Left hindlimb (tissue), 1 donor: ENCODE data around the gene ARL1.
"Not testable (repeated sequence)": the region's sequence is repeated elsewhere in the genome, so short reads cannot be mapped to it uniquely, and the experiment has no call there.

Experiments
- DNase-seq: peaks from one replicate; pipeline ENCODE4 v3.0.0-alpha.2; 2018

The ARL1 gene

GRCh38 chr12:101407436-101408345, at the start of gene ARL1:
TSS of gene ARL1 (minus strand) at chr12:101407772. CDS start at chr12:101407645, 127 bp downstream.
- DNase-seq, result peak; percentile 92

DNA sequence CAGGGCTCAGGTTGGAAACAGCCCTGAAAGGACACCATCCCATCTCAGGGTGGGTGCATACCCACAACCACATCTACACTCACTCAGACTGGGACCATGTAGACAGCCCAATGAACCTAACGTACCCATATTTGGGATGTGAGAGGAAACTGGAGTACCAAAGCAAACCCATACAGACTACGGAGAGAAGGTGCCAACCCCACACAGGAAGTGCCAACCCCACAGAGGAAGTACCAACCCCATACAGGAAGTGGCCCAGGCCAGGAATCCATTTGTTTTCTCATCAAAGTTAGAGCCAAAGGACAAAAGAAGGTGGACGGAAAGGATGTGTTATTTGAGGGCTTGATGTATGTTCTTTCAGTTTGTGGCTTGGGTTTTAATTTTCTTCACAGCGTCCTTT, 48.1 kb upstream of the ARL1 start:
- DNase-seq, result no peak

DNA sequence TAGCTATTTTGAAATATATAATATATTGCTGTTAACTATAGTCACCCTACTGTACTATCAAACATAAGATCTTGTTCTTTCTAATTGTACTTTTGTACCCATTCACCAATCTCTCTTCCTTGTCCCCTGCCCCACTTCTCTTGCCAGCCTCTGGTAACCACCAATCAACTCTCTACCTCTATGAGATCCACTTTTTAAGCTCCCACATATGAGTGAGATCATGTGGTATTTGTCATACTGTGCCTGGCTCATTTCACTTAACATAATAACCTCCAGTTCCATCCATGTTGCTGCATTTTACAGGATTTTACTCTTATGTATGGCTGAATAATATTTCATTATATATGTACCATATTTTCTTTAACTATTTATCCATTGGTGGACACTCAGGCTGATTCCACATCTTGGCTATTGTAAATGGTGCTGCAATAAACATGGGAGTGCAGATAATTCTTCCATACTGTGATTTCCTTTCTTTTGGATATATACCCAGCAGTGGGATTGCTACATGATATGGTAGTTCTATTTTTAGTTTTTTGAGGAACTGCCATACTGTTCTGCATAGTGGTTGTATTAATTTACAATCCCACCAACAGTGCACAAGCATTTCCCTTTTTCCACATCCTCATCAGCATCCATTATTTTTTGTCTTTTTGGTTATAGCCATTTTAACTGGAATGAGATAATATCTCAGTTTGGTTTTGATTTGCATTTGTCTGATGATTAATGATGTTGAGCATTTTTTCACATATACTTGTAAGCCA, 34.1 kb upstream of the ARL1 start:
- DNase-seq, result no peak

DNA sequence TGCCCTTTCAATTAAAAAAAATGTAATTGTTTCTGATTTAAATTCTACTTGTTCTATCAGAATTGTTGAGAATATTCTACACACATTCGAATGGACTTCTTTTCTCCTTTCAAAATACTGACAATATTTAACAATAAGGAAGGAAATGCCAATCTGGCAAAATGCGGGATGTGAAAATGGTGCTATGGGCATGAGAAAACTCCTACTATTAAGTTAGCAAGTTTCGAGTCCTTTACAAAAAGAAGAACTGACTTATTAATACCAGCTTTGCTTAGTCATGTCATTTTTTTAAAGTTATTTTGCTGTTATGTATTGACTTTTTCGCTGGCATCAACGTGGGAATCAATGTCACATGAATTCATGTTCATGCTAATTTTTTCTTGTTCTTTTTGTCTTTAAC, 31.7 kb upstream of the ARL1 start:
- DNase-seq, result no peak

- no peak for DNase-seq
Measured at GRCh38 chr12:101436136-101436535, 28.6 kb upstream of the ARL1 start.

GRCh38 chr12:101430456-101430855, 22.9 kb upstream of the ARL1 start:
- no peak for DNase-seq

DNA sequence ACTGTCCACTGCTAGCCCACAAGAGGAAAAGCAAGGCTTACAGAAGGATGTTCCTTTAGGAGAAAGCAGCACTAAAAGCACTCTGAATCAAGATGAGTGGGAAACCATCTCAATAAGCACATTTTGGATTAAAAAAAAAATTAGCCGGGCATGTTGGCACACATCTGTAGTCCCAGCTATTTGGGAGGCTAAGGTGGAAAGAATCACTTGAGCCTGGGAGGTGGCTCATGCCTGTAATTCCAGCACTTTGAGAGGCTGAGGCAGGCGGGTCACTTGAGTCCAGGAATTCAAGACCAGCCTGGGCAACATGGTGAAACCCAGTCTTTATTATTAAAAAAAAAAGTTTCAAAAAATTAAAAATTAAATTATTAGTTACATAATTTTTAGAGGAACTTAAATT, 17.0 kb upstream of the ARL1 start:
- no peak for DNase-seq

GRCh38 chr12:101422066-101422465, 14.5 kb upstream of the ARL1 start:
- not testable (repeated sequence) for DNase-seq

DNA sequence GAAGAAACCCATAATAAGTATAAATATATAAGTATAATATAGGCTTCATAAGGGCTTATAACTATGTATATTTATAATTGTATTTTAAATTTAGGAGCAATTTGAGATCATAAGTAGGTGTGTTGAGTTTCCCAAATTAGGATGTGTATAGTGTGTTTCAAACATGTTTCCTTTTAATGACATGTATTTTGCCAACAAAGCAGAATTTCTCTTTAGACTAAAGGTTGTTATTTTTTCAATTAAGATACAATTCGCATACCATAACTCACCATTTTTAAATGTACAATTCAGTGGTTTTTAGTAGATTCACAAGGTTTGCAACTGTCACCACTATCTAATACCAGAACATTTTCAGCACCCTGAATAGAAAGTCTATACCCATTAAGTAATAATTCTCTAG, 7.7 kb upstream of the ARL1 start:
- DNase-seq, result no peak

GRCh38 chr12:101414533-101415119, 7.1 kb upstream of the ARL1 start:
- DNase-seq, result no peak

DNA sequence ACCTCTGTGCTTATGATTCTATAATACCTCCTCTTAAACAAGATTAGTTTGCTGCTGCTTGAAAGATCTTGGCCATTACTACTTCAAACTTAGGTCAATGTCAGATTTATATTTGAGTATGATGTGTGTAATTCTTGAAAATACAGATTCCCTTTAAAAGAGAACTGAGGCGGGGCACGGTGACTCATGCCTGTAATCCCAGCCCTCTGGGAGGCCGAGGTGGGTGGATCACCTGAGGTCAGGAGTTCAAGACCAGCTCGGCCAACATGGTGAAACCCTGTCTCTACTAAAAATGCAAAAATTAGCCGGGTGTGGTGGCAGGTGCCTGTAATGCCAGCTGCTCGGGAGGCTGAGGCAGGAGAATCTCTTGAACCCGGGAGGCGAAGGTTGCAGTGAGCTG, 2.6 kb upstream of the ARL1 start:
- not testable (repeated sequence) for DNase-seq

DNA sequence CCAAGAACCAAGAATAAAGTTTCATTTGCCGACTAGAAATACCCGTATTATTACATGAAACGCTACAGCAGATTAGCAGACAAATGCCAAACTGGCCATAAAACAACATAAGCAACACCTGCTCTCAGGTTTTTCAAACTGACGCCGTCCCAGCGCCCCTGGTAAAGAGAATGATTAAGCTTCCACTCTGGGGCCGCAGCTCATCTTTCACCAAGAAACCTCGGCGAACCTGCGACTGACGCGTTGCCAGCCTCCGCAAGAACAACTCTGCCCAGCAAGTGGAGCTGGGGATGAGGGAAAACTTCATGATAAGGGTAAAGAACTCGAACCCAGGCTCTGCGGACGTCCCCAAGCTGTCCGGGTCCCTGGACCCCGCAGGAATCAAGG, 530 bp downstream of the ARL1 start:
- no peak for DNase-seq

GRCh38 chr12:101391181-101391580, 16.4 kb downstream of the ARL1 start:
- not testable (repeated sequence) for DNase-seq

DNA sequence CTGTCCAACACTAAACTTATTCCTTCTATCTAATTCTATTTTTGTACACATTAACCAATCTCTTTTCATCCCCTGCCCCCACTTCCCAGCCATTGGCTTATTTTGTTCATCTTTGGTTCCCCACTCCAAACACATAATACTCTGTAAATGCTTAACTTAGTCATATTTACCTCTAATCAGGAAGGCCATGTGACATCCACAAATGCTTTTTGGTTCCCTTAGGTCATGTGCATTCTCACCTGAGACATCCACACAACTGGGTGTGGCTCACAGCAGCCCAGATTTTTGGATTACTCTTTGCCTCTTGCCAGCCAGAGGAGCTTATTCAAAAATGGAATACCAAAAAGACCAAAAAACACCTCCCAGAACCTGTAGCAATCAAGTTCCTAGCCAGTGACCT, 28.4 kb downstream of the ARL1 start:
- no peak for DNase-seq

- no peak for DNase-seq
Measured at GRCh38 chr12:101375573-101375972, 32.0 kb downstream of the ARL1 start.

- DNase-seq, result no peak
Measured at GRCh38 chr12:101372431-101372830, 35.1 kb downstream of the ARL1 start.

DNA sequence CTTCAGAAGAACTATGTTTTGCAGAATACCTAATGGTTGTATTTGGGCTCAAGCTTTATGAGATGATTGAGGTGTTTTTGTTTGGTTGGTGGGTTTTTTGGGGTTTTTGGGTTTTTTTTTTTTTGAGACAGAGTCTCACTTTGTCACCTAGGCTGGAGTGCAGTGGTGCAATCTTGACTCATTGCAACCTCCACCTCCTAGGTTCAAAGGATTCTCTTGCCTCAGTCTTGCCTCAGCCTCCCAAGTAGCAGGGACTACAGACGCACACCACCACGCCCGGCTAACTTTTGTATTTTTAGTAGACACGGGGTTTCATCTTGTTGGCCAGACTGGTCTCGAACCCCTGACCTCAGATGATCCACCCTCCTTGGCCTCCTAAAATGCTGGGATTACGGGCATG, 39.6 kb downstream of the ARL1 start:
- no peak for DNase-seq

- DNase-seq, result no peak
Measured at GRCh38 chr12:101361455-101361854, 46.1 kb downstream of the ARL1 start.

DNA sequence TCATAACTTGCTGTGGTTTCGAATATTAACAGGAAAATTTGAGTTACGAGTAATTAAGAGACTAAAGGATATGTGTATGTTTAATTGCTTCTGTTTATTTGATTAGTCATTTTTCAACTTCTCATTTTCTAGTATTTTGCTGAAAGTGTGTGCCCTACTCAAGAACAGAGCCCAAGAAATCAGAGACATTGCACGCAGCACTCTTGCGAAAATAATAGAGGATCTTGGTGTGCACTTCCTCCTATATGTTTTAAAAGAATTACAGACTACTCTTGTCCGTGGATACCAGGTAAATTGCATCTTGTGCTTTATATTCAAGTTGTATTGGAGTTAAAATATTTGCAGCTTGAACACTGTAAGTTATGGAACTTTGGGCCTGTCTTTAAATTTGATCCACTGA, 50.8 kb downstream of the ARL1 start:
- no peak for DNase-seq

DNA sequence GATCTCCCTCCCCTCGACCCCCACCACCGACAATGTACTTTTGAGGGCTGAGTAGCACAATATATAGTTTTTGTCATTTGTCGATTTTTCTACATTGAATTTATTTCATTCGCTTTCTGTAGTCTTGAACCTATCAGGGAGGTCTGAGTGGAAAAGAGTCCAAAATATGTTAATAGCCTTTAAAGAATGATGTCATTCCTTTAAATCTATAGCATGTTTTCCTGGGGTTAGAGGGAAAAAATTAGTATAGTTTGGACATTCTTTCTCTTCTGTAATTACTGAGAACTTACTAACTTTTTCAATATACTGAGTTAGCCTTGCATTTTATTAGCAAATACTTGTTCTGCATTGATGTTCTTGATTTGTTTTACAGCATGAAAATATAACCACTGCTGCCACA, 55.9 kb downstream of the ARL1 start:
- no peak for DNase-seq

- DNase-seq, result no peak
Measured at GRCh38 chr12:101343893-101344292, 63.7 kb downstream of the ARL1 start.
